ENCODE data around the gene DLL1.

Gene DLL1

DNA sequence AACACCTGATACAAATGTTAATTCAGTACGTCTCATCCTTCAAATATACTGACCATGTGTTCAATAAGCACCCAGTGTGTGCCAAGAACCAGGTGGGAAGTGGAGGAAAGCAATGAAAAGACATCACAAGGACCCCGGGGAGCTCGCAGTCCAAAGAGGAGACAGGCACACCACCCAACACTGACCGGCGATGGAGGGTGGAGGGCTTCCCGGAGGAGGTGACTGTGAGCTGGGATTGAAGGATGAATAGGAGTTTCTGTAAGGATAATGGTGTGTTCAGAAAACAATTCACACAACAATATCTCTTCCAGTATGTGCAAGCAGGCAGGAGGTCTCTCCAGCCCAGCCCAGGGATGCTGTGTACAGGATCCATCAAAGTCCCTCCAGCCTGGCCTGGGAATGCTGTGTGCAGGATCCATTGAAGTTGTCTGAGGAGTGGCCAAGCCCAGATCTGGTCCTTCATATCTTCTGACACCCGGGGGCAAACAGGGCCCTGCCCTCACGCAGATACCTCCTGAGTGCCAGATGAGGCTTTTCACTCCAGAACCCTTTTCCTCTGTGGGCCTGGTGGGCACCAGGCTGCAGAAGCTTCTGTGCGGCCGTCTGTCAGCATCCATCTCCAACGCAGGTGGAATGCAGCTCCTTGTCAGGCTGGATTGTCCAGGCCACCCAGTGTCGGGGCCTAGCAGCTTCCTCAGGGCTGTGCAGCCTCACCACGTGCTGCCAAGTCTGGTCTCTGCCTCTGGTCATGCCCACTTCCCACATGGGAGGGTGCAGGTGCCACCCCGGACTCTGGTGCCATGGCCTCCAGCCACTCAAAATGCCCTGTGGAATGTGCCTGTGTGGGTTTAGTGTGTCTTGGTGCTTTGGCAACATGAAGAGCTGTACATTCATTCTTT is 36.3 kb downstream of the DLL1 start:
- DNase-seq (ENCODE audit: low read depth): no peak
- H3K4me3 ChIP-seq (ENCODE audit: low read length): no peak overlapping the region

DNA sequence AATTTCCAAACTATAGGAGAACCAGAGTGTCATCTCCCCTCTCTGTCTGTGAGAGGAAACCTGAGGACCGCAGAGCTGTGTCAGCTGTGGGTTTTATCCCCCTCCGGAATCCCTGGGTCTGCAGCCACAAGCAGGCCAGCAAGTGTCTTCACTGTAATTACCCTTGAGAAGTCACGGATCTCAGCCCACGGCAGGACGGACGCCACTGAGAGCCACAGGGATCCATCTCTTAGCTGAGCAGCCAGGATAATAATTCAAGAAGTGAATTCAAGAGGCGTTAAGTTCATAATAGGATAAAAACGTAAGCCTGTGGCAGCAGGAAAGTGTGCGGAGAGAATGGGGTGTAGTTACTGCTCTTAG is 37.0 kb downstream of the DLL1 start:
- H3K4me3 ChIP-seq (ENCODE audit: low read length): no peak overlapping the region
- TF ChIP-seq, protein P1, sequence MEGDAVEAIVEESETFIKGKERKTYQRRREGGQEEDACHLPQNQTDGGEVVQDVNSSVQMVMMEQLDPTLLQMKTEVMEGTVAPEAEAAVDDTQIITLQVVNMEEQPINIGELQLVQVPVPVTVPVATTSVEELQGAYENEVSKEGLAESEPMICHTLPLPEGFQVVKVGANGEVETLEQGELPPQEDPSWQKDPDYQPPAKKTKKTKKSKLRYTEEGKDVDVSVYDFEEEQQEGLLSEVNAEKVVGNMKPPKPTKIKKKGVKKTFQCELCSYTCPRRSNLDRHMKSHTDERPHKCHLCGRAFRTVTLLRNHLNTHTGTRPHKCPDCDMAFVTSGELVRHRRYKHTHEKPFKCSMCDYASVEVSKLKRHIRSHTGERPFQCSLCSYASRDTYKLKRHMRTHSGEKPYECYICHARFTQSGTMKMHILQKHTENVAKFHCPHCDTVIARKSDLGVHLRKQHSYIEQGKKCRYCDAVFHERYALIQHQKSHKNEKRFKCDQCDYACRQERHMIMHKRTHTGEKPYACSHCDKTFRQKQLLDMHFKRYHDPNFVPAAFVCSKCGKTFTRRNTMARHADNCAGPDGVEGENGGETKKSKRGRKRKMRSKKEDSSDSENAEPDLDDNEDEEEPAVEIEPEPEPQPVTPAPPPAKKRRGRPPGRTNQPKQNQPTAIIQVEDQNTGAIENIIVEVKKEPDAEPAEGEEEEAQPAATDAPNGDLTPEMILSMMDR (conservative IDR thresholded peaks at IDR 0.05; ENCODE audit: low read depth, low read length): no peak
- no peak for DNase-seq (ENCODE audit: low read depth)

More for the DNA sequence above, 36.3 kb downstream of the DLL1 start:
- TF ChIP-seq, protein P1 (conservative IDR thresholded peaks at IDR 0.05; ENCODE audit: low read depth, low read length): no peak

DNA sequence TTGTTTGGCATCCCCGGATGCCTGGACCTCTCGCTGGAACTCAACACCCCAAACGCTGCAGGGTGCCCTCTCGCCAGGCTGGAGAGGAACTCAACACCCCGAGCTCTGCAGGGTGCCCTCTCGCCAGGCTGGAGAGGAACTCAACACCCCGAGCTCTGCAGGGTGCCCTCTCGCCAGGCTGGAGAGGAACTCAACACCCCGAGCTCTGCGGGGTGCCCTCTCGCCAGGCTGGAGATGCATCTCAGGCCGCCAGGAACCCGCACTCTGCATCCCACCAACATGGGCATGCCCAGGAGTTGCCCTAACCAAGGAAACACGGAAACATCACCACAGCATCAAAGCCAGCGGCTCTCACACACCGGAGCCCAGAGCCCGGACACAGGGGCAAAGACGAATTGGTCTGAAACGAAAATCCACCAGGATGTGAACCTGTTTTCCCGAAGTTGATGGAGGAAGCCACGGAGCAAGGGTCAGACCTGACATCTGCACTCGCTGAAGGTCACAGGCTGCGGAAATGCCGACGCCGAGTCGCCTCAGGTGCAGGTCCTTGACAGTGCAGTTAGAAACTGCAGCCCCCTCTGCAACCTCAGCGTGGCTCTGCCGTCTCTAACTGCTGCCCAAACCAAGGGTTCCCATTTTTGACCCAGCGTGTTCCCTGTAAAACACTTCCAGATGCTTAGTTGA is 37.5 kb downstream of the DLL1 start:
- TF ChIP-seq, protein P1 (conservative IDR thresholded peaks at IDR 0.05; ENCODE audit: low read depth, low read length): no peak
- H3K4me3 ChIP-seq (ENCODE audit: low read length): no peak overlapping the region
- DNase-seq (ENCODE audit: low read depth): no peak

DNA sequence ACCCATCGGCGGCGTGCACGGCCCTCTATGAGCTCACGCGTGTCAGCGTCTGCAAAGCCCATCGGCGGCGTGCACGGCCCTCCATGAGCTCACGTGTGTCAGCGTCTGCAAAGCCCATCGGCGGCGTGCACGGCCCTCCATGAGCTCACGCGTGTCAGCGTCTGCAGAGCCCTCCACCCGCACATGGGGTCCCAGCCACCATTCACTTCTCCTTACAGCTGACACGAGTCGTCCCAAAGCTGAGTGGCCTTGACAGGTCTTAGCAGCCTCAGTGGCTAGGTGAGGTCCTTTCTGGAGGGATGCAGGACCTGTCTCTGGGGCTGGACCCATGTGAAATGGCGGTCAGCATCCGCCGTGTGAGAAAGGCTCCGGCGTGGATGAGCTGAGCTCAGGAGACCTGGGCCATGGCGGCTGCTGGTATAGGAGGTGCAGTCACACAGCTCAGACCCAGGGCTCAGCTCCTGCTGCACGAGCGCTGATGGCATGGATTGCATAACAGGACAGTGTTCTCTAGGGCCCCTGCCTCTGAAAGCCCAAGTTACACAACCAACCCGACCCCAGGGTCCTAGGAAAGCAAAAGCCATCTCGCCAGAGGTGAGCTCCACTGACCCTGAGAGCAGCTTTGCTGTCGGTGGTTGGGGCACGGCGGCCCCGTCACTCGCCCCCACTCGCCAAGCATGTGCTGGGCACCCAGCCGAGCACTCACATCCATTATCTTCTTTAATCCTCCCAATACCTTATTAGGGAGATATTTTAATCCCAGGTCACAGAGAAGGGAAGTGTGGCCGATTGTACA is 38.9 kb downstream of the DLL1 start:
- DNase-seq (ENCODE audit: low read depth): no peak
- no peak overlapping the region for H3K4me3 ChIP-seq (ENCODE audit: low read length)
- TF ChIP-seq, protein P1 (conservative IDR thresholded peaks at IDR 0.05; ENCODE audit: low read depth, low read length): no peak

DNA sequence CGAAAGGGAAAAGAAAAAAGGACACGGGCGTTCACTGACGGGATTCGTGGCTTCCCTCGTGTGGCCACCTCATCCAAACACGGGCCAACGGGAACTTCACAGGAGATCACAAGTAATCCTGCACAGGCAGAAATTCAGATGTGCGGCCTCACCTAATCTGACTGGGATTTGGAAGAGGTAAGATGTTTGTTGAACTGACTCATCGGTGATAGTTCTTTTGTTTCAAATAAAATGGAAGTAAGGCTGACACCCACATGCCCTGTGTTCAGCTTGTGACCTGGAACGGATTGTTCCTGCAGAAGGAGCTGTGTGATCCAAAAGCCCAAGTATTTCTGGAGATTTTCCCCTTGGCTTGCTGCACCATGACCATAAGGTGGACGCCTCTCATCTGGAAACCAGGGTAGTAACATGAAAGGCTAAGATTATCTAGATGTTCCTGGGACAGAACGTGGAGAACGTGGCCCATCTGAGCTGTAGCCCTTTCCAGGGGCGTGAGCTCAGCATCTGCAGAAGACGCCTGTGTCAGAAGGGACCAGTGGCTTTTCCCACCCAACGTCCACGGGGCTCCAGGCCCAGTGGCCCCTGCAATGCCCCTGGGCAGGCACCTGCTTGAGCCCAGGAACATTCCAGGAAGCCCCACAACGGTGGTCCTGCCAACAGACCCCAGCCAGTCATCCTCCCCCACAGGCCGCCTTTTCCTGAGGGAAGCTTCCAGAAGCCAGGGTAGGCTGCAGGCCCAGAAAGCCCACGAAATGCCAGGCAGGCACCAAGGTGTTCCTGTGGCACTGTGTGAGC is 39.7 kb downstream of the DLL1 start:
- no peak for DNase-seq (ENCODE audit: low read depth)
- TF ChIP-seq, protein P1 (conservative IDR thresholded peaks at IDR 0.05; ENCODE audit: low read depth, low read length): no peak
- no peak overlapping the region for H3K4me3 ChIP-seq (ENCODE audit: low read length)

DNA sequence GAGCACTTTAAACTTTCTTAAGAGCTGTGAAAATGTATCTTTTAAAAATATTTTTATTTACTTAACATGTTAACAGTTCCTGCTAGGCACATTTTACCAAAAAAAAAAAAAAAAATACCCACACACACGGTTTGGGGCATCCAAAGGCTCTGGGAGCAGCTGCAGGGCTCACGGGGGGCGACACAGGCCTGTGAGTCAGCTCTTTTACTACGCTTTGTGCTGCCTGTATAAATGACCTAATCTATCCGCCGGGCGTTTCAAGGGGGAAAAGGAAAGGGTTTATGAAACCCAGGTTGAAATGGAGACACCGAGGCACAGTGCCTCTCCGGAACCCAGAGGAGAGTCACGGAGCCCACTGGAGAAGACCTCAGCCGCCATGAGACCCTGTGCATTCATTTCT is 40.4 kb downstream of the DLL1 start:
- TF ChIP-seq, protein P1 (conservative IDR thresholded peaks at IDR 0.05; ENCODE audit: low read depth, low read length): no peak
- DNase-seq (ENCODE audit: low read depth): no peak

More for the DNA sequence above, 40.4 kb downstream of the DLL1 start:
- no peak overlapping the region for H3K4me3 ChIP-seq (ENCODE audit: low read length)
